ENCODE measurements around the gene THBS1.

The THBS1 gene

GRCh38 chr15:39608185-39609139 is 27.6 kb downstream of the THBS1 start:
- DNase-seq (ENCODE audit: low spot score) = no peak

GRCh38 chr15:39609166-39609916 is 28.5 kb downstream of the THBS1 start:
- DNase-seq (ENCODE audit: low spot score) = no peak

GRCh38 chr15:39610665-39611064 is 29.8 kb downstream of the THBS1 start:
- DNase-seq (ENCODE audit: low spot score) = no peak

- DNase-seq (ENCODE audit: low spot score) = no peak
Measured at GRCh38 chr15:39613271-39613670, 32.4 kb downstream of the THBS1 start.

GRCh38 chr15:39613861-39614260 is 33.0 kb downstream of the THBS1 start:
- no peak for DNase-seq (ENCODE audit: low spot score)

- no peak for DNase-seq (ENCODE audit: low spot score)
Measured at GRCh38 chr15:39616731-39617455, 36.0 kb downstream of the THBS1 start.

- DNase-seq (ENCODE audit: low spot score) = no peak
Measured at GRCh38 chr15:39618063-39618823, 37.4 kb downstream of the THBS1 start.

- no peak for DNase-seq (ENCODE audit: low spot score)
Measured at GRCh38 chr15:39621210-39621609, 40.3 kb downstream of the THBS1 start.

GRCh38 chr15:39621976-39622375 is 41.1 kb downstream of the THBS1 start:
- no peak for DNase-seq (ENCODE audit: low spot score)

- DNase-seq (ENCODE audit: low spot score) = no peak
Measured at GRCh38 chr15:39622660-39623516, 42.0 kb downstream of the THBS1 start.

GRCh38 chr15:39623529-39623931 is 42.7 kb downstream of the THBS1 start:
- no peak for DNase-seq (ENCODE audit: low spot score)

GRCh38 chr15:39624806-39625205 is 43.9 kb downstream of the THBS1 start:
- DNase-seq (ENCODE audit: low spot score) = no peak

- no peak for DNase-seq (ENCODE audit: low spot score)
Measured at GRCh38 chr15:39625451-39625850, 44.6 kb downstream of the THBS1 start.

GRCh38 chr15:39625856-39626255 is 45.0 kb downstream of the THBS1 start:
- no peak for DNase-seq (ENCODE audit: low spot score)

GRCh38 chr15:39627451-39628143 is 46.7 kb downstream of the THBS1 start:
- DNase-seq (ENCODE audit: low spot score) = no peak

- no peak for DNase-seq (ENCODE audit: low spot score)
Measured at GRCh38 chr15:39628144-39628508, 47.2 kb downstream of the THBS1 start.

GRCh38 chr15:39628546-39629257 is 47.8 kb downstream of the THBS1 start:
- DNase-seq (ENCODE audit: low spot score) = no peak

- DNase-seq (ENCODE audit: low spot score) = no peak
Measured at GRCh38 chr15:39629371-39629770, 48.5 kb downstream of the THBS1 start.

GRCh38 chr15:39629906-39630305 is 49.0 kb downstream of the THBS1 start:
- DNase-seq (ENCODE audit: low spot score) = no peak

GRCh38 chr15:39631357-39631756 is 50.5 kb downstream of the THBS1 start:
- no peak for DNase-seq (ENCODE audit: low spot score)

All from COLO829 (cell line).